ENCODE results near the gene ATAD3A.

ATAD3A gene

DNA sequence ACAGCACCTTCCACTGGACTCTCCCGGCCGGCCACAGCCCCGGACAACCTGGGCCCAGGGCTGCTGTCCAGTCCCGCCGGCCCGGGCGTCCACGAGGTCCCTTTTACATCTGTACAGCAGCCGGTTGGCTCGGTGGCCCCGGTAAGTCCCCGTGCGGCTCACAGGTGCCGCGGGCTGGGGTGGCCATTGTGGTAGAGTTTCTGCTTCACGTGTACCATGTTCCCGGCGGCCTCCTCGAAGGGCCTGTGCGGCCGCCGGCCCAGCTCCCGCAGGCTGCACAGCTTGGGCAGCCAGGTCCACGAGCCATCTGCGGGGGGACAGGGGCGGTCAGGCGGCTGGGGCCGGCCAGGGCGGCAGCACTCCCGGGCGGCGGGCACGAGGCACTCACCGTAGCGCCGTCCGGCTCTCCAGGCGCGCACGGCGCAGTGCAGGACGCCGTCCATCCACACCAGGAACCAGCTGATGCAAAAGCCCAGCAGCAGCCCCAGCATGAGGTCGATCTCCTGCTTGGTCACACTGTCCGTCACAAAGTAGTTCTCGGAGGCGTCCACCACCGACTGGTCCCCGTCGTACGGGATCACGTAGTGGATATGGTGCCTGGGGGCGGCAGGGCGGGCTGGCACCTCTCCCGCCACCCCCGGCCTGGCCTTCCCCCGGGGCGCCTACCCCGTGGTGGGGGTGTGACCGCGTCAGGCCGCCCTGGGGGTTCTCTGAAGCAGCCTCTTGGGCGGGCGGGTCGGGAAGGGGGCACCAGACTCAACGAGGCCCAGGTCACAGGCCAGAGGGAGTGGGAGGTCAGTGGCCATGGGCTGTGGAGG, 23.4 kb downstream of the ATAD3A start:
- DNase-seq = no peak
- in situ Hi-C loops (cut with MboI; ENCODE audit: low pct_unique_long_range_greater_than_20kb, low sequenced_read_pairs) = no loop called here

DNA sequence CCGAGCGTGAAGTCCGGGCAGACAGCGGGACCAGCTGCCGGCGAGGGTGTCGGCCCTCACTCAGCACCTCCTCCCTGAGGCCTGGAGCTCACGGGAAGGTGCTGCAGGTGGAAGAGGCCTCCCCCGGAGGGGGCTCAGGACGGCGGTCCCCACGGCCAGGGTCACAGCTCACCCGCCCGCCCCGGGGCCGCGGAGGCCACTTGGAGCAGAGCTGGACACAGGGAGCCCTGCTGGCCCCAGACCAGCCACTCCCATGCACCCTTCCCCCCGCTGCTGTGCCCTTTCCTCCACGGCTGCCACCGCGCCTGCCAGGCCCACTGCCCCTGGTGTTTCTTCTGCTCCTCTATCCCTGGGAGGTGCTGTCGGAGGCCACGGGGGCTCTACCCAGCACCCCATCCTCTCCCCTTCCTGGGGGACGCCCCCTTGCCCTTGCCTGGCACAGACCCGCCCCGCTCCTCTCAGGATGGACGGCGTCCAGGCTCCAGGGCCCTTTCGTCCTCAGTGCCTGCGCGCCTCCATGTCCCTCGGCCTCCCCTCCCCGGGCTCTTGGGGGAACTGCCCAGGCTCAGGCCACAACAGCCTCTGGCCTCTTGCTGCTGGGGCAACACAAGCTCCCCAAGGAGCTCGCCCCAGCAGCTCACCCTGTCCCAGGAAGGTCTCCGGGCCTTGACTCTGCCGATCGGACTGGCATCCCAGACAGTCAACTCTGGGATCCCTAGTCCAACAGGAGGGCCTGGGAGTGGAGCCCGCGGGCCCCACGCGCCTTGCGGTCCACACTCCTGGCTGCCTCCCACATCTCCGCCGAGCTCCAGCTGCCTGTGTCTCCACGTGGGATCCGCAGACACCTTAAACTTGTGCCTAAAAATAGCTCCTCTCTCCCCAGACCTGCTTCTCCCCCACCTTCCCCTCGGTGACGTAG, 24.3 kb downstream of the ATAD3A start:
- in situ Hi-C loops (cut with MboI; ENCODE audit: low pct_unique_long_range_greater_than_20kb, low sequenced_read_pairs) = no loop called here

DNA sequence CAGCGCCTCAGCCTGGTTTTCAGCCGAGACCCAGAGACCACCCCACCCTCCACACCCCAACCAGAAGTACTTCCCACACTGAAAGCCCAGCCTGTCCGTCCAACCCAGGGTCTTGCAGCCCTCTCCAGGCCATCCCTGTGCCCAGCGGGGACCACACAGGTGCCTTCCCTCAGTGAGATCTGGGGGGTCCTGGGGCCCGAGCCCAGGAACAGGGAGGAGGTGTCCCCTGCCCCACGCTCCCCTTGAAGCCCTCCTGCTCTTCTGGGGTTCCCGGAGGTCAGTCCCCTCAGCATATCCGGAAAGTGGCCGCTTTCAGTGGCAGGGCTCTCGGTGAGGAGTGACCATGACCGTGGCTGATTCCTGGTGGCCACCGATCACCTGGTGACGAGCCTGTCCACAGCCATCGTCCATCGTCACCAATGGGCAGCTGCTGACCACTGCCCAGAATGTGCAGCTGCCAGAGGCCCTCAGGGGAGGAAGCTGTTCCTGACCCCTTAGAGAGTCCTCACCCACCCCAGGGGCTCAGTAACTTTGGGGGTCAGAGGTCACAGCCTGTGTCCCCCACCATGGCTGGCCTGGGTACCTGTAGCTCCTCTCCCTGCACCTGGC, 25.1 kb downstream of the ATAD3A start:
- in situ Hi-C loops (cut with MboI; ENCODE audit: low pct_unique_long_range_greater_than_20kb, low sequenced_read_pairs) = no loop called here

More for the DNA sequence above, 24.3 kb downstream of the ATAD3A start:
- no peak for DNase-seq

DNA sequence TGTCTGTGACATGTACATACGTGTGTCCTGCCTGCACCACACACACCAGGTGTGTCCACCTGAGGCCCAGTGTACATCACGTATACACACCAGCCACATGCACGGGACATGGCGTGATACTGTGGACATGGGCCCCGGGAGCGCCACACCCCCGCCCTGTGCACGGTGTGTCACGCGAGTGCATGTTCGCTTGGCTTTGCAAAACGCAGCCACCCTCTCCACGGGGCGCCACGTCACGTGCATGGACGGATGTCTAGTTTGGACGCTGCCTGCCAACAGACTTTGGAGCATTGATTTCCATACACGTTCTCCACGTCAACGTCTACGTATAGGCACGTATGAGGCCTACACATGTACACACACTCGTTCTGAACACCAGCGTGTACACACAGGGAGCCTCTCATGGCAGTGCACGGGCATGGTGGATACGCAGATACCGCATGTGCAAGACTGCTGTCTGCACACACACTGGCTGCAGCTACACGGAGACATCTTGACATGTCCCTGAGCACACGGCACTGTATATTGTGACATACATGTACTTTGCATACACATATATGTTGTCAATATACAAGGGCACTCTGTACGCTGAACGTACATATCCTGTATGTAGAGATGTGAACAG, 25.8 kb downstream of the ATAD3A start:
- in situ Hi-C loops (cut with MboI; ENCODE audit: low pct_unique_long_range_greater_than_20kb, low sequenced_read_pairs) = no loop called here
- no peak for DNase-seq

More for the DNA sequence above, 25.1 kb downstream of the ATAD3A start:
- DNase-seq = no peak

DNA sequence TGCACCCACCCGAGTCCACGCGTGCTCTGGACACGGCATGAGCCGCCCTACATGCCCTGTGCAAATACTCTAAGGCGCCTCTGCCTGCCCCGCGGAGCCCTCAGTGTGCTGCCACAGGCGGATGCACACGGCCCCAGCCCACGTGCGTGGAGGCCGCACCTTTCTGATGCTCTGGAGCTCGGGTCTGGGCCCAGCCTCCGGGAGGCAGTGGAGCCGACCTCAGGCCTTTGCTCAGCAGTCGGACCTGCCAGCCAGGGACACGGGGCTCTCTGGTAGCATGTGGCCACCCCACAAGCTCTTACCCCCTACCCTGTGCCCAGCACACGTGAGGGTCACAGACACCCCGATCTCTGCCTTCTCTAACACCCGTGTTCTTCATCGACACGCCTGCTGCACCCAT, 26.4 kb downstream of the ATAD3A start:
- in situ Hi-C loops (cut with MboI; ENCODE audit: low pct_unique_long_range_greater_than_20kb, low sequenced_read_pairs) = no loop called here
- no peak for DNase-seq

DNA sequence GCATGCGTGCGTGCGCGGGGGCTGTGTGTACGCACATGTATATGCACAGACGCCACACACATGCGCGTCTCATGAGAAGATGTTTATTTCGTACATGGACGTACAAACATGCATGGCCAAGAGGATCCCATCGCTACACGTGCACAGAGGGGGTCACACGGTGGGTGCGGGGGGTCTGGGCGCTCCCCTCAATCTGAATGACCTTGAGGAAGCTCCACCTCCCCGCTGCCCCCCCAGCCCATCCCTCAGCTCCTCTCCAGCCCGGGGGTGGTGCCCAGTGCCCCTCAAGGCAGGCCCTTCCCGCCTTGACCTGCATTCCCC, 27.0 kb downstream of the ATAD3A start:
- in situ Hi-C loops (cut with MboI; ENCODE audit: low pct_unique_long_range_greater_than_20kb, low sequenced_read_pairs) = no loop called here
- no peak for DNase-seq

DNA sequence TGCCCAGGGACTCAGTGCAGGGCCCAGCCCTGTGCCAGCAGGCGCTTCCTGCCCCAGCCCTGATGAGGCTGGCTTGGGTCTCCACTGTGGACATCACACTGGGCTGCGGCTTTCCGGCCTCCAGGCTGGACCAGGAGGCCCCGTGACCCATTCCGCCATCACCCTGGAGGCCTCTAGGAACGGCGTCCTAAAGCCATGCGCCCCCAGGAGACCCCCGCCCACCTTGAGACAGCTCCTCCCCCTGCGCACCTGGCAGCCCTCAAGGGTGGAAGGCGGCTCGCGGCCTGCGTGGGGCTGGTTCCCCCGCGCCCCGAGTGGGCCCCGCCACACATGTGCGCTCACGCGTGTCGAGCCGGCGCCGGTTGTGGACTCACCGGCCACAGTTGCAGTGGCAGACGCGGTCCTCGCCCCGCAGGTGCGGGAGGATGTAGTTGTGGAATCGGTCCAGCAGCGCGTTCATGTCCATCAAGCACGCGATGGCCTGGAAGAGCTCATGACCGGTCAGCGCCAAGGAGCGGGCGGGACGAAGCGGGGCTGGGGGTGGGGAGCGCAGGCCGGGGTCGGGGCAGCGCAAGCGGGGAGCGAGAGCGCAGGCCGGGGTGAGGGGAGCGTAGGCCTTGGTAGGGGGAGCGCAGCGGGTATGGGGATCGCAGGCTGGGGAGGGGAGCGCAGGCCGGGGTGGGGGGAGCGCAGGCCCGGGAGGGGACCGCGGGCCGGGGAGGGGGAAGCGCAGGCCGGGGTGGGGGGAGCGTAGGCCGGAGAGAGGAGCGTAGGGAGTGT, 27.5 kb downstream of the ATAD3A start:
- in situ Hi-C loops (cut with MboI; ENCODE audit: low pct_unique_long_range_greater_than_20kb, low sequenced_read_pairs) = no loop called here
- no peak for DNase-seq

DNA sequence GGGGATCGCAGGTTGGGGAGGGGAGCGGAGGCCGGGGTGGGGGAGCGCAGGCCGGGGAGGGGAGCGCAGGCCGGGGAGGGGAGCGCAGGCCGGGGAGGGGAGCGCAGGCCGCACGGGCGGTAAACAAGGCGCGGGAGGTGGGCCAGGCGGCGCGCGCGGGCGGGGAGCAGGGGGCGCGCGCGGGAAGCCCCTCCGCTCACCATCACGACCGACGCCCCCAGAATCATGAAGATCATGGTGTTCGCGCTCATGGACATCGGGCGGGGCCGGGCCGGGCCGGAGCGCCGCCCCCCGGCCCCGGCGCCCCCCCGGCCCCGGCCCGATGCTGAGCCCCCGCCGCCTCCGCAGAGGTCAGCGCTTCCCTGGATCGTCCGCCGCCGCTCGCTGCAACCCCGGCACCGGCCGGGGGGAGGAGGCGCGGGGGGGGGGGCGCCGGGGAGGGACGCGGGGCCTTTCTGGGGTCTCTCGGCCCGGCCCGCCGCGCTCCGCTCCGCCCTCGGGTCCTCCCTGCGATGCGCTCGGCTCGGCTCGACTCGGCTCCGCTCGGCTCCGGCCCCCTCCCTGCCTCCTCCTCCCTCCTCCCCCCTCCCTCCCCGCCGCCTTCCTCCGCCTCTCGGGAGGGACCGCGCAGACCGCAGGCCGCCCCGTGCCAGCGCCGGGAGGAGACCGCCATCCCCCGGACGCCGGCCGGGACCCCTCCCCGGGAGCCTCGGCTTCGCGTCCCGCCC, 28.3 kb downstream of the ATAD3A start, which contains the start of gene TMEM240:
TMEM240 (minus strand) TSS at position 535 of the 728 bp plus-strand sequence; CDS start at position 257, 278 bp downstream.
- no peak for DNase-seq
- in situ Hi-C loops (cut with MboI; ENCODE audit: low pct_unique_long_range_greater_than_20kb, low sequenced_read_pairs) = no loop called here

DNA sequence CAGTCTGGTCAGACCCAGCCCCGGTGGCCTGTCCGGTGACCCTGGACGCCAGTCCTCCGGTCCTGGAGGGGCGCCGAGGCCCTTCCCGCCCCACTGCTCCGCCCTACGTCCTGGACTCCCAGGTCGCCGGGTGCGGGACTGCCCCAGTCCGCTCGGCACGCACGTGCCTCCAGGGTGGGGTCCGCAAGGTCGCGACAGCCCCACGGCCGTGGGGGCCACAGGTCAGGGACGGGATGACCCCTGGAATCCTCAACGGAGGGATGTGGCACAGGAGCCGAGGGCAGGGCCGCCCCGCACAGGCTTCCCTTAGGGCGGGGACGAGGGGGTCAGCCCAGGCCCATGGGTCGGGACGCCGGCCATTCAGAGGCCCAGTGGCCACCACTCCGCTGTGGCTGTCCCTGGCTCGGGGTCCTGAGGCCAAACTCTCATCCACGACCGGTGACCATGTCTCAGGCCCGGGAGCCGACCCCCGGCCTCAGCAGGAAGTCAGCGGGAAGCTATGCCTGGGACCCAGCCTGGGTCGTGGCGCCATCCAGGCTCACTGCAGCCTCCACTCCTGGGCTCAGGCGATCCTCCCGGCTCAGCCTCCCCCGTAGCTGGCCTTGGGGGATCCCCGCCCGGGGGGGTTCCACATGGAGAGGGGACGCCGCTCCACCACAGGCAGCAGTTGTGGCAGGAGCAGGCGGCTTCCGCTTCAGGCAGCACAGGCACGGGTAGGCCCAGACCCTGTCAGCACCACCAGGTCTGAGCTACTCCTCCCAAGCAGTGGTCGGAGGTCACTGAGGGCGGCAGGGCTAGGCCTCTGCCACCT, 29.1 kb downstream of the ATAD3A start:
- in situ Hi-C loops (cut with MboI; ENCODE audit: low pct_unique_long_range_greater_than_20kb, low sequenced_read_pairs) = no loop called here

DNA sequence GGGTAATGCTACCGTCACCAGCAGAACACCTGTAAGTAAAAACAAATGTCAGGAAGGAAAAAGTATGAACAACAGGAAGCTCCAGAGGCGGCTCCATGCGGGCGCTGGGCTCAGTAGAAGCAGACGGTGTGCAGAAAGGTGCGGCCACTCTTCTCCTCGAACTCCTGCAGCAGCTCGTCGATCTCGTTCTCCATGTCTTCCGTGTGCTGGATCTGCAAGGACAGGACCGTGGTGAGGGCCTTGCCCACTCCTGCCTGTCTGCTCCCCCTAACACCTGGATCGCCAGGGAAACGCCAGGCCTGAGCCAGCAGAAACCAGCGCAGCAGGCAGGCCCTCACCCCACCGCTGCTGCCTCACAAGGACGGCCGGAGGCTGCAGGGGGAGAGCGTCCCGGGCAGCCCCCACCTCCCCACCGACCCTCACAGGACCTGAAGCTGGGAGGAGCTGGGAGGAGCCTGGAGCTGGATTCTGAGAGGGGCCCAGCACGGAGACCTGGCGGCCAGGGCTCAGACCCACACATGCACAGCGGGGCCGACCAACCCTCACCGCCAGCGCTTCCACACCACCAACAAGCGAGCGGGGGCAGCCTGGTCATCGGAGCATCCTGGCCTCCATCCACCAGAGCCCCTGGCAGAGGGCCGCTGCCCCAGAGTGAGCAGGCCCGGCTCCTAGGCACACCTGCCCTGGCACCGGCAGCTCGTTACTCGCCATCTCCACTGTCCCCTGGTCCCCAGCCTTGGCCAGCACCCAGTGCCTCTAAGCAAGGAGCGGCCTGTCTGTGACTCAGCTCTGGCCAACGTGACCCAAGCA, 30.2 kb downstream of the ATAD3A start:
- DNase-seq = no peak

More for the DNA sequence above, 29.1 kb downstream of the ATAD3A start:
- no peak for DNase-seq

DNA sequence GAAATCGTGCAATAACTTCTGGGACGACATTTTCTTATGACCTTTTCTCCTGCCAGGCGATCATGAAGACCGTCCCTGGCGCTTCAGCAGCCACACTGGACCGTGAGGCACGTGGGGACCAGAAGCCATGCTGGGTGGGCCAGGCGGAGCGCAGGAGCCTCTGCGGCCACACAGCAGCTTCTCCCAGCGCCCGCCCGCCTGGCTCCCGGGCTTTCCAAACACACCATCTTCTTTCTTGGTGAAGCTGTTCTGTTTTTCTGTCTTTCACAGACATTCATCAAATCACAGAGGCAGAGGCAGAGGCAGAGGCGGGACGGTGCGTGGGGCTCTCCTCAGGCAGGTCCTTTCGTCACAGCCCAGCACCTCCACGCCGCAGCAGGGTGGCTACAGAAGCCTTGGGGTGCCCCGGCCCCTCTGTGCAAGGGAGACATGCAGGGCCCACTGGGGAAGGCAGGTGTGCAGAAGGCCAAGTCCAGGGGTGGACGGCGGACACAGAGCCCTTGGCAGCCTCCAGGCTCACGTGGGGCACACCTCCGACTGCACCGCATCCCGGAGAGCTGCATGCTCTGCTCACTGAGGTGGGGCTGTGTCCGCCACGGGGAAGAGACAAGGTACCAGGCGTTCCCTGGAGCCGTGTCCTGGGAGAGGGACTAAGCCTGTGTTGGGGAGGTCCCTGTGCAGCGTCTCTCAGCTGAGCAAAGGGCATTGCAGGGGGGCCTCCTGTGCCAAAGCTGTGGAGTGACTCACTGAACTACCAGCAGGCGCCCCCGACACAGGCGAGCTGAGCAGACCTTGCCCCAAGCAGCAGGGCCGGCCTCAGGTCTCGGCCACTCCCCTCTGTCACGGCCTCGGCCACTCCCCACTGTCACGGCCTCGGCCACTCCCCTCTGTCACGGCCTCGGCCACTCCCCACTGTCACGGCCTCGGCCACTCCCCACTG, 31.1 kb downstream of the ATAD3A start:
- in situ Hi-C loops (cut with MboI; ENCODE audit: low pct_unique_long_range_greater_than_20kb, low sequenced_read_pairs) = no loop called here
- no peak for DNase-seq

More for the DNA sequence above, 30.2 kb downstream of the ATAD3A start:
- in situ Hi-C loops (cut with MboI; ENCODE audit: low pct_unique_long_range_greater_than_20kb, low sequenced_read_pairs) = no loop called here

DNA sequence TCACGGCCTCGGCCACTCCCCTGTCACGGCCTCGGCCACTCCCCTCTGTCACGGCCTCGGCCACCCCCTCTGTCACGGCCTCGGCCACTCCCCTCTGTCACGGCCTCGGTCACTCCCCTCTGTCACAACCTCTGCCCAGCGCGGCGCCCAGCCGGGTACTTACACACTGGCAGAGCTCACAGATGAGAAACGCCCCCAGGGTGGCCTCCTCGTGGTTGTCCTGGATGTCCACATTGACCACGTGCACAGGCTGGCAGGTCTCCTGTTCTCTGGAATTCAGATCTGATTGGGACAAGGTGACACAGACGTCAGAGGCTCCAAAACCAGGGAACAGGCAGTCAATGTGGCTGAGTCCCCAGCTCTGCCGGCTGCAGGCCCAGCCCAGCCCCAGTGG, 31.7 kb downstream of the ATAD3A start:
- in situ Hi-C loops (cut with MboI; ENCODE audit: low pct_unique_long_range_greater_than_20kb, low sequenced_read_pairs) = no loop called here
- DNase-seq = no peak

DNA sequence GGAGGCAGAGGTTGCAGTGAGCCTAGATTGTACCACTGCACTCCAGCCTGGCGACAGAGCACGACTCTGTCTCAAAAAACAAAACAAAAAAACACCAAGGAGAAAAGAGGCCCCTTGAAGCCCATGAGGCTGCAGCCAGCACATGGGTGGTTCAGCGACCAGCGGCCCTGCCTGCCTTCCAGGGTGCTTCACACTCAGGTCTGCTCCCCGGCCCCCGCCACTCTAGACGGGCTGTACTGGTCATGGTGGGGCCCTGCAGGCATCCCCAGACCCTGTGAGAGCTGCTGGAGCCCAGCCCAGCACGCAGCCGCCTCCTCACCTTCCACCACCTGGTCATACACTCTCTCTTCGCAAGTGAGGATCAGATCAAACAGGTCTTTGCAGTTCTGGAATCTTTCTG, 32.6 kb downstream of the ATAD3A start:
- in situ Hi-C loops (cut with MboI; ENCODE audit: low pct_unique_long_range_greater_than_20kb, low sequenced_read_pairs) = no loop called here
- no peak for DNase-seq

DNA sequence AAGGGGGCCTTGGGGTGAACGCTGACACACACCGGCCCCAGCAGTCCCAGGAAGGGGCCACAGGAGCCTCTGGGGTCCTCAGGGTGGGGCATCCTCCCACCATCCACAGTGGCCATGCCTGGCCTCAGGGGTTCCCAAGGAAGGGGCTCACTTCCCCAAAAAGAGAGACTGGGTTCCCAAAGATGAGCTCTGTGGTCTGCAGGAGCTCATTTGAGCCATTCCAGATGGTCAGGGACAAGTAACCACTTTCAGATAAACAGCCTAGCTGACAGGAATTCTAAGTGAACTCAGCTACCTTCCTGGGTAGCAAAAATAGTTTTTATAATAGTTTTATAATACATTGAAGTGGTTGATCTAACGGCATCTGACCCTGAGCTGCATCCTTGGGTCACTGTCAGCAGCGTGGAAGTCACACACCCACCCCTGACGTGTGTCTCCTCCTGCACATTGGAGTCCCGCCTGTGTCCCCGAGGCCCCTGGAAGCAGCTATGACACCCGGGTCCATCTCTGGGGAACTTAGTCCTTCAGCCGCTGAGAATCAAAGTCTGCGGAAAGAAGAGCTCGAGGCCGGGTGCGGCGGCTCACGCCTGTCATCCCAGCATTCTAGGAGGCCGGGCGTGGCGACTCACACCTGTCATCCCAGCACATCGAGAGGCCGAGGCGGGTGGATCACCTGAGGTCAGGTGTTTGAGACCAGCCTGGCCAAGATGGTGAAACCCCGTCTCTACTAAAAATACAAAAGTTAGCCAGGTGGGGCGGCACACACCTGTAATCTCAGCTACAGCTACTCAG, 34.2 kb downstream of the ATAD3A start:
- in situ Hi-C loops (cut with MboI; ENCODE audit: low pct_unique_long_range_greater_than_20kb, low sequenced_read_pairs) = no loop called here
- no peak for DNase-seq

DNA sequence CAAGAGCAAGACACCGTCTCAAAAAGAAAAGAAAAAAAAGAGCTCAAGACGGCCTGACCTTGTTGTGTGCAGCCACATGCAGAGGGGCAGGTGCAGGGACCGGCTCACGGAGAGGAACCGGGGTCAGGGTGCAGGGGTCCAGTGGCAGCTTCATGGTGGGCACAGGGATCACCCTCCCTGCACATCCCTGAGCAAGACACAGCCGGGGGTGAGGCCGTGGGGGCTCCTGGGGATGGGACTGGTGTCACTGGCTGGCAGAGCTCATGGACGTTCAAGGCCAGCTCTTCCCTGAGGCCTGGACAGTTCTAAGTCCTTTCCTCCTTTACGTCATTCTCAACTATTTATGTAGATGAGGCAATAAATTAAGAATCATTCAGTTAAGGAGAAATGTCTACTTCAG, 35.0 kb downstream of the ATAD3A start:
- in situ Hi-C loops (cut with MboI; ENCODE audit: low pct_unique_long_range_greater_than_20kb, low sequenced_read_pairs) = no loop called here

More for the DNA sequence above, 35.0 kb downstream of the ATAD3A start:
- no peak for DNase-seq

Measured in KBM-7 (cell line).